Measurements from ENCODE around the gene AKR1E2.

- TF ChIP-seq, protein P1, sequence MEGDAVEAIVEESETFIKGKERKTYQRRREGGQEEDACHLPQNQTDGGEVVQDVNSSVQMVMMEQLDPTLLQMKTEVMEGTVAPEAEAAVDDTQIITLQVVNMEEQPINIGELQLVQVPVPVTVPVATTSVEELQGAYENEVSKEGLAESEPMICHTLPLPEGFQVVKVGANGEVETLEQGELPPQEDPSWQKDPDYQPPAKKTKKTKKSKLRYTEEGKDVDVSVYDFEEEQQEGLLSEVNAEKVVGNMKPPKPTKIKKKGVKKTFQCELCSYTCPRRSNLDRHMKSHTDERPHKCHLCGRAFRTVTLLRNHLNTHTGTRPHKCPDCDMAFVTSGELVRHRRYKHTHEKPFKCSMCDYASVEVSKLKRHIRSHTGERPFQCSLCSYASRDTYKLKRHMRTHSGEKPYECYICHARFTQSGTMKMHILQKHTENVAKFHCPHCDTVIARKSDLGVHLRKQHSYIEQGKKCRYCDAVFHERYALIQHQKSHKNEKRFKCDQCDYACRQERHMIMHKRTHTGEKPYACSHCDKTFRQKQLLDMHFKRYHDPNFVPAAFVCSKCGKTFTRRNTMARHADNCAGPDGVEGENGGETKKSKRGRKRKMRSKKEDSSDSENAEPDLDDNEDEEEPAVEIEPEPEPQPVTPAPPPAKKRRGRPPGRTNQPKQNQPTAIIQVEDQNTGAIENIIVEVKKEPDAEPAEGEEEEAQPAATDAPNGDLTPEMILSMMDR (IDR thresholded peaks at IDR 0.05): no peak
- TF ChIP-seq POLR2A (IDR thresholded peaks at IDR 0.05): no peak
These were observed 12.5 kb upstream of the AKR1E2 start for GRCh38 chr10:4813496-4813895.

All from body of pancreas (tissue), 4 donors.